Keratinocyte (primary cell): Measurements from ENCODE around the gene NTMT1. TPM values are rescaled to one million over a fixed set of nuclear protein-coding genes. Genes with fewer than 3 reads are reported as not detected.

Experiments used
- DNase-seq: peaks from one replicate; pipeline ENCODE4 v3.0.0-alpha.2; 2011; ENCODE audit warnings: low read depth, missing footprints, low spot score
- FAIRE-seq: peaks from 2 replicates; lab custom pipeline; 2011; peaks lifted over from hg19 to GRCh38; lab: Jason Lieb, UNC
- H2AFZ ChIP-seq: 2 replicates; pipeline ENCODE4 v1.6.0; 2012; ENCODE audit warnings: low read length, control low read depth, inconsistent platforms; ENCODE audit not compliant: control insufficient read depth
- H3K27ac ChIP-seq: 2 replicates; pipeline ENCODE4 v1.5.1; 2011; ENCODE audit warnings: low read length; ENCODE audit not compliant: control insufficient read depth, insufficient read depth
- H3K27me3 ChIP-seq: 3 replicates; pipeline ENCODE4 v1.6.0; 2011; ENCODE audit warnings: low read length; ENCODE audit not compliant: control insufficient read depth, insufficient read depth; ENCODE audit errors: extremely low read depth
- H3K36me3 ChIP-seq, 2 experiments: 2 replicates in 1 of 2; 3 replicates in 1 of 2; pipeline ENCODE4 v1.5.1; 2011; ENCODE audit warnings: low read length in 2 of 2, mild to moderate bottlenecking in 1 of 2; ENCODE audit not compliant: control insufficient read depth in 2 of 2, insufficient read depth in 2 of 2; ENCODE audit errors: extremely low read depth in 1 of 2
- H3K4me1 ChIP-seq: 3 replicates; pipeline ENCODE4 v1.5.1; 2011; ENCODE audit warnings: low read length; ENCODE audit not compliant: control insufficient read depth, insufficient read depth; ENCODE audit errors: extremely low read depth
- H3K4me2 ChIP-seq: 3 replicates; pipeline ENCODE4 v1.6.0; 2011; ENCODE audit warnings: low read depth, low read length; ENCODE audit not compliant: control insufficient read depth, insufficient read depth; ENCODE audit errors: extremely low read depth
- H3K4me3 ChIP-seq, 3 experiments: fragments of 200-600 bp in 1 of 3; sonication (generic) in 1 of 3; 2 replicates in 2 of 3; 3 replicates in 1 of 3; pipeline ENCODE4 v1.5.1; 2011 to 2016; ENCODE audit warnings: low read length in 3 of 3, mild to moderate bottlenecking in 3 of 3, control low read depth in 2 of 3, inconsistent platforms in 1 of 3, low read depth in 1 of 3, mixed read lengths in 1 of 3, mixed run types in 1 of 3, moderate library complexity in 1 of 3; ENCODE audit not compliant: control insufficient read depth in 2 of 3, insufficient read depth in 2 of 3; ENCODE audit errors: extremely low read depth in 1 of 3
- H3K79me2 ChIP-seq: 2 replicates; pipeline ENCODE4 v1.6.0; 2012; ENCODE audit warnings: low read length; ENCODE audit not compliant: control insufficient read depth, insufficient read depth
- H3K9ac ChIP-seq: 3 replicates; pipeline ENCODE4 v1.6.0; 2011; ENCODE audit warnings: low read length; ENCODE audit not compliant: control insufficient read depth, insufficient read depth; ENCODE audit errors: extremely low read depth
- H3K9me1 ChIP-seq: 3 replicates; pipeline ENCODE4 v1.6.0; 2011; ENCODE audit warnings: low read length; ENCODE audit not compliant: control insufficient read depth, insufficient read depth; ENCODE audit errors: extremely low read depth
- H3K9me3 ChIP-seq: 2 replicates; pipeline ENCODE4 v1.5.1; 2012; ENCODE audit warnings: low read depth, low read length; ENCODE audit not compliant: control insufficient read depth
- H4K20me1 ChIP-seq: 3 replicates; pipeline ENCODE4 v1.6.0; 2011; ENCODE audit warnings: low read length; ENCODE audit not compliant: control insufficient read depth, insufficient read depth; ENCODE audit errors: extremely low read depth
- CTCF ChIP-seq, 3 experiments: IDR thresholded peaks in 1 of 3; conservative IDR thresholded peaks in 1 of 3; optimal IDR thresholded peaks in 1 of 3; 2 replicates in 2 of 3; 3 replicates in 1 of 3; pipeline versions ENCODE3 to v1.5.1; 2011; ENCODE audit warnings: low read length in 3 of 3, mild to moderate bottlenecking in 3 of 3, moderate library complexity in 2 of 3, control low read depth in 1 of 3, inconsistent platforms in 1 of 3; ENCODE audit not compliant: insufficient read depth in 2 of 3; ENCODE audit errors: extremely low read depth in 1 of 3
- EZH2 ChIP-seq: IDR thresholded peaks from one replicate; pipeline ENCODE4 v1.6.1; 2012; ENCODE audit warnings: inconsistent platforms, mild to moderate bottlenecking, low read length, moderate library complexity
- dilution Hi-C: fragments of 300-500 bp; cut with MboI; formaldehyde crosslinking; loops from one replicate; pipeline ENCODE4 v1.7.0; 2020; ENCODE audit warnings: low sequenced_read_pairs; ENCODE audit not compliant: extremely low pct_ligation_motif_present
- polyA plus RNA-seq, 5 experiments: library from polyadenylated mRNA; depleted of rRNA in 3 of 5; stranded (reverse) in 3 of 5; stranded (forward) in 1 of 5; unstranded in 1 of 5; fragments of >200 nt; gene quantifications; 1 replicate in 1 of 5; 2 replicates in 3 of 5; 3 replicates in 1 of 5; pipeline versions ENCODE4 v1.2.1 to v1.2.3, GENCODE V29; 2011 to 2012; ENCODE audit warnings: missing spikeins in 2 of 5, low read depth in 1 of 5, low replicate concordance in 1 of 5

The NTMT1 gene
- polyA plus RNA-seq, 1 donor (not counting 4 experiments of a cell fraction or from before 2014, with no cell fraction given): 50.2 TPM

DNA sequence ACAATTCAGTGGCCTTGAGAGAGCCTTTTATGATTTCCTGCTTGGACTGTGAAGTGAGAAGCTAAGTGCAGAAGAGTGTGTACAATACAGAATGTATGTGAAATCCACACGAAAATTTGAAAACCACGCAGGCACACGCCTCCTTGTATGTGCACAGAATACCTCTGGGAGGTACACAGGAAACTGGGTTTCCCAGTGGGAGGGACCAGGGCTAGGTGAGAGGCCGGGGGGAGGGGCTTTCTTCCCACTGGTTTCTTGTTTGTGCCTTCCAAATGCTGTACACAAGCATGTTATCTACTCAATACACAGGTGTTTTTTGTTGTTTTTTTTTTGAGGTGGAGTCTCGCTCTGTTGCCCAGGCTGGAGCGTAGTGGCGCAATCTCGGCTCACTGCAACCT, 21.2 kb upstream of the NTMT1 start:
- no peak overlapping the region for H3K4me3 ChIP-seq
- no peak overlapping the region for H2AFZ ChIP-seq
- no peaks in the 10 kb centered on the region for H3K27me3 ChIP-seq
- no peaks in the 10 kb centered on the region for H3K9me3 ChIP-seq
- H3K36me3 ChIP-seq: no peaks in the 10 kb centered on the region
- dilution Hi-C loops: loop anchor here (25.0 kb wide), 1 partner anchor 442 kb away; no protein-coding TSS in a partner anchor
- DNase-seq (no peak), FAIRE-seq (no peak)
- no peaks in the 10 kb centered on the region for H3K9me1 ChIP-seq
- H3K27ac ChIP-seq: no peak overlapping the region
- TF ChIP-seq CTCF (optimal IDR thresholded peaks at IDR 0.05 in 1 of 3, IDR thresholded peaks at IDR 0.05 in 1 of 3, conservative IDR thresholded peaks at IDR 0.05 in 1 of 3; ENCODE audit: extremely low read depth in 1 of 3, insufficient read depth in 2 of 3, low read length in 3 of 3) (no peak), EZH2 (no peak)
- H3K4me2 ChIP-seq: no peak overlapping the region
- no peaks in the 10 kb centered on the region for H3K79me2 ChIP-seq
- no peaks in the 10 kb centered on the region for H4K20me1 ChIP-seq
- peaks cover 8% of the 10 kb centered on the region for H3K4me1 ChIP-seq
- no peak overlapping the region for H3K9ac ChIP-seq

- DNase-seq (no peak), FAIRE-seq (no peak)
- dilution Hi-C loops: loop anchor here (25.0 kb wide), 1 partner anchor 444 kb away; no protein-coding TSS in a partner anchor
- TF ChIP-seq CTCF (optimal IDR thresholded peaks at IDR 0.05 in 1 of 3, IDR thresholded peaks at IDR 0.05 in 1 of 3, conservative IDR thresholded peaks at IDR 0.05 in 1 of 3; ENCODE audit: extremely low read depth in 1 of 3, insufficient read depth in 2 of 3, low read length in 3 of 3) (no peak), EZH2 (no peak)
- no peaks in the 10 kb centered on the region for H3K9me1 ChIP-seq
- no peak overlapping the region for H3K4me3 ChIP-seq
- H3K79me2 ChIP-seq: no peaks in the 10 kb centered on the region
- no peak overlapping the region for H3K27ac ChIP-seq
- H3K4me2 ChIP-seq: no peak overlapping the region
- no peaks in the 10 kb centered on the region for H4K20me1 ChIP-seq
- H3K27me3 ChIP-seq: no peaks in the 10 kb centered on the region
- peaks cover 16% of the 10 kb centered on the region for H3K4me1 ChIP-seq
- no peak overlapping the region for H3K9ac ChIP-seq
- H2AFZ ChIP-seq: no peak overlapping the region
- H3K36me3 ChIP-seq: no peaks in the 10 kb centered on the region
- H3K9me3 ChIP-seq: no peaks in the 10 kb centered on the region
These were observed 19.6 kb upstream of the NTMT1 start for GRCh38 chr9:129606161-129607026.
